ENCODE measurements around the gene PCDHGA9. TPM values are rescaled to one million over a fixed set of nuclear protein-coding genes. Genes with fewer than 3 reads are reported as not detected.

PCDHGA9 gene
- total RNA-seq, 4 donors from 2014 or later = 4.1 to 8.3 (median 5.6) TPM

DNA sequence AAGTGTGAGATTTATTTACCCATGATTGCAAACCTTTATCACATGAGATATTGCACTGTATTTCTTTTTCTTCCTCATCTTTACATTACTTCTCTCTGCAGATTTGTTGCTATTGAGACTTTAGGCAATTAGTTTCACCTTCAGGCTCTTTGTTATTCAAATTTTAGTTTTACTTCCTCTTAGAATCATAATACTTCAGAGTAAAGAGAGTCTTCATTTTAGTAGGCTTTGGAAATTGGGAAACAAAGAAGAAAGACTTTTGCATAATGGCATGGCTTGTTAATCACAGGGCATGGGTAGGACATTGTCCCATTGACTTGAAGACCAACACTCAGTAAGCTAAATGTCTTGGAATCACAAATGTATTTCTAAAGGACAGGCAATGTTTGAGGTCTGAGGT lies 39.9 kb upstream of the PCDHGA9 start:
- TF ChIP-seq, protein P1, sequence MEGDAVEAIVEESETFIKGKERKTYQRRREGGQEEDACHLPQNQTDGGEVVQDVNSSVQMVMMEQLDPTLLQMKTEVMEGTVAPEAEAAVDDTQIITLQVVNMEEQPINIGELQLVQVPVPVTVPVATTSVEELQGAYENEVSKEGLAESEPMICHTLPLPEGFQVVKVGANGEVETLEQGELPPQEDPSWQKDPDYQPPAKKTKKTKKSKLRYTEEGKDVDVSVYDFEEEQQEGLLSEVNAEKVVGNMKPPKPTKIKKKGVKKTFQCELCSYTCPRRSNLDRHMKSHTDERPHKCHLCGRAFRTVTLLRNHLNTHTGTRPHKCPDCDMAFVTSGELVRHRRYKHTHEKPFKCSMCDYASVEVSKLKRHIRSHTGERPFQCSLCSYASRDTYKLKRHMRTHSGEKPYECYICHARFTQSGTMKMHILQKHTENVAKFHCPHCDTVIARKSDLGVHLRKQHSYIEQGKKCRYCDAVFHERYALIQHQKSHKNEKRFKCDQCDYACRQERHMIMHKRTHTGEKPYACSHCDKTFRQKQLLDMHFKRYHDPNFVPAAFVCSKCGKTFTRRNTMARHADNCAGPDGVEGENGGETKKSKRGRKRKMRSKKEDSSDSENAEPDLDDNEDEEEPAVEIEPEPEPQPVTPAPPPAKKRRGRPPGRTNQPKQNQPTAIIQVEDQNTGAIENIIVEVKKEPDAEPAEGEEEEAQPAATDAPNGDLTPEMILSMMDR (IDR thresholded peaks at IDR 0.05; ENCODE audit: low read depth) = no peak

DNA sequence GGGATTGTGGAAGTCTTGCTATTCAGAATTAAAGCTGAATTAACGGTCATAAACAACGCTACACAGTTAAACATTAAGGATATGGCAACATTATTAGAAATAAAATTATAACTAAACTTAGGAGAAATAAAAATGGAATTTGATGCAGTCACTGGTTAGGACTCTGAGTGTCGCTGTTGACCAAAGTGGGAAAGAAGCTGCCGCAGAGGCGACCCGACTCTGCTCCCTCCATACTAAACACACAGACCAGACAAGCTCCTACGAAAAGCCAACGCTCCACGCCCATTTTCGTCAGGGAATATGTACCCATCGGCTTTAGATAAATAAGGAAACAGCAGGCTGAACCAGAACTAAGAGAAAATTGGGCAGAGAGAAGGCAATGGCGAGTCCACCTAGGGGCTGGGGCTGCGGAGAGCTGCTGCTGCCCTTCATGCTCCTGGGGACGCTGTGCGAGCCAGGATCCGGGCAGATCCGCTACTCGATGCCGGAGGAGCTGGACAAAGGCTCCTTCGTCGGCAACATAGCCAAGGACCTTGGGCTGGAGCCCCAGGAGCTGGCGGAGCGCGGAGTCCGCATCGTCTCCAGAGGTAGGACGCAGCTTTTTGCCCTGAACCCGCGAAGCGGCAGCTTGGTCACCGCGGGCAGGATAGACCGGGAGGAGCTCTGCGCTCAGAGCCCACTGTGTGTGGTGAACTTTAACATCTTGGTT lies 38.5 kb upstream of the PCDHGA9 start, which contains the start of gene PCDHGA5:
Gene PCDHGA5, plus strand, starts transcription at position 211 of the 709 bp plus-strand sequence. Its CDS starts 169 bp downstream, at position 380.
- TF ChIP-seq, protein P1 (IDR thresholded peaks at IDR 0.05; ENCODE audit: low read depth) = no peak

GRCh38 chr5:141366016-141366896 lies 36.3 kb upstream of the PCDHGA9 start:
- TF ChIP-seq, protein P1 (IDR thresholded peaks at IDR 0.05; ENCODE audit: low read depth) = no peak

DNA sequence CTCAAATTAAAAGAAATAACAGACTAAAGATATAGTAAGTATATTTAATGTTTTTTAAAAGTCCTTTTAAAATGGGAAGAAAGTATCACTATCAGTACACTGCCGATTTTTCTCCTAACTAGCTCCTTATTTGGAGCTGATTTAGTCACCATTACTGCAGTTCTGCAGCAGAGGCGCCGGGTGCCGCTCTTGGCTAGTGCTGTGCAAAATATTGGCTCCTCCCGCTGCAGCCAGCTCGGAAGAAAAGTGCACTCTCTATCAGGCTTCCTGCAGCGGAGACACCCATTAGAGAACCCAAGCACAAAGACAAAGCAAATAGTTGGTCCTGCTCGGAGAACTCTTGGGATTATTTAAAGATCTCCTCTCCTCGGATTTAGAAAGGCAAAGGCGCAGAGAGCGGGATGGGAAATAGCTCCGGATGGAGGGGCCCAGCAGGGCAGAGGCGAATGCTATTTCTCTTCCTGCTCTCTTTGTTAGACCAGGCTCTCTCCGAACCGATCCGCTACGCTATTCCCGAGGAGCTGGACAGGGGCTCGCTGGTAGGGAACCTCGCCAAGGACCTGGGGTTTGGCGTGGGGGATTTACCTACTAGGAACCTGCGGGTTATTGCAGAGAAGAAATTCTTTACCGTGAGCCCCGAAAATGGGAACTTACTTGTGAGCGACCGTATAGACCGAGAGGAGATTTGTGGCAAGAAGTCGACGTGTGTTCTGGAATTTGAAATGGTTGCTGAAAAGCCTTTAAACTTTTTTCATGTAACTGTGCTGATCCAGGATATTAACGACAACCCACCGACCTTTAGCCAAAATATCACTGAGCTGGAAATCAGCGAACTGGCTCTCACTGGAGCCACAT lies 32.4 kb upstream of the PCDHGA9 start, which contains the start of gene PCDHGB3:
Gene PCDHGB3, plus strand, starts transcription at position 249 of the 855 bp plus-strand sequence. Its CDS starts 153 bp downstream, at position 402.
- TF ChIP-seq, protein P1 (IDR thresholded peaks at IDR 0.05; ENCODE audit: low read depth) = no peak

GRCh38 chr5:141371572-141372475 lies 30.8 kb upstream of the PCDHGA9 start:
- TF ChIP-seq, protein P1 (IDR thresholded peaks at IDR 0.05; ENCODE audit: low read depth) = no peak

DNA sequence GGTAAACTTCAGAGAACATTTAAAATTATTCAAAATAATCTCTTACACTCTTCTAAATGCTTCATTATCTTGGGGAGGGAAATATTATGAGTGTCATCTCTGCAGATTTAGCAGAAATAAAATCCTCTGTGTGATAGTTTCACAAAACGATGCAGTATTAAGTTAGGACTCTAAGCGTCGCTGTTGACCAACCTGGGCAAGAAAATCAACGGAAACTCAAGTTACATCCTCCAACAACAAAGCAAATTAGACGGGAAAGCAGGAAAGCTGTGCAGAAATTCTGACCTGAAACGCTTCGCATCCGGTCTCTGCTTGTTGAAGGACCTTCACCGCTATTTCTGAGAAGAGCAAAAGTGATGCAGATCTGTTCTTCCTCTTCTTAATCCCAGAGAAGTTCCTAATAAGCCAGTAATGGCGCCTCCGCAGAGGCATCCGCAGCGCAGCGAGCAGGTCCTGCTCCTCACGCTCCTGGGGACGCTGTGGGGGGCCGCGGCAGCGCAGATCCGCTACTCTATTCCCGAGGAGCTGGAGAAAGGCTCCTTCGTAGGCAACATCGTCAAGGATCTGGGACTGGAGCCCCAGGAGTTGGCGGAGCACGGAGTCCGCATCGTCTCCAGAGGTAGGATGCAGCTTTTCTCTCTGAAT lies 28.8 kb upstream of the PCDHGA9 start, which contains the start of gene PCDHGA6:
Gene PCDHGA6, plus strand, starts transcription at position 219 of the 645 bp plus-strand sequence. Its CDS starts 193 bp downstream, at position 412.
- TF ChIP-seq, protein P1 (IDR thresholded peaks at IDR 0.05; ENCODE audit: low read depth) = no peak

All from subcutaneous adipose tissue (tissue), 4 donors.